Esophagus muscularis mucosa (tissue), 4 donors: ENCODE data around the gene GLYATL3. TPM values are rescaled to one million over a fixed set of nuclear protein-coding genes. Genes with fewer than 3 reads are reported as not detected.

Experiments used
- DNase-seq: peaks from one replicate; pipeline ENCODE4 v3.0.0-alpha.2; 2017; ENCODE audit errors: extremely low spot score
- H3K27ac ChIP-seq, 4 donors: fragments of 200-600 bp; sonication (generic); replicated peaks in 1 of 4; 1 replicate in 3 of 4; 2 replicates in 1 of 4; pipeline ENCODE4 v1.5.1; 2016 to 2019; ENCODE audit warnings: mild to moderate bottlenecking in 1 of 4
- H3K27me3 ChIP-seq, 4 donors: fragments of 200-600 bp; sonication (generic); one replicate each; pipeline versions ENCODE4 v1.5.1 to v1.6.0; 2016 to 2019
- H3K36me3 ChIP-seq, 4 donors: fragments of 200-600 bp; sonication (generic); one replicate each; pipeline ENCODE4 v1.5.1; 2016 to 2019
- H3K4me1 ChIP-seq, 4 donors: fragments of 200-600 bp; sonication (generic); one replicate each; pipeline ENCODE4 v1.5.1; 2016 to 2019
- H3K4me3 ChIP-seq, 4 donors: fragments of 200-600 bp; sonication (generic); 1 replicate in 2 of 4; 2 replicates in 2 of 4; pipeline ENCODE4 v1.5.1; 2016 to 2019; ENCODE audit warnings: mild to moderate bottlenecking in 4 of 4, moderate library complexity in 1 of 4
- H3K9me3 ChIP-seq, 4 donors: fragments of 200-600 bp; sonication (generic); 1 replicate in 3 of 4; 2 replicates in 1 of 4; pipeline ENCODE4 v1.5.1; 2016 to 2019
- EP300 ChIP-seq: sonication (generic); formaldehyde crosslinking; IDR thresholded peaks from one replicate; pipeline ENCODE4 v1.6.1; 2017; ENCODE audit warnings: antibody characterized with exemption
- POLR2A ChIP-seq: fragments of 450-650 bp; IDR thresholded peaks from one replicate; pipeline ENCODE4 v1.6.1; 2017; ENCODE audit warnings: antibody characterized with exemption, moderate library complexity, mild to moderate bottlenecking, low read depth
- POLR2AphosphoS5 ChIP-seq, 2 donors: sonication (generic); formaldehyde crosslinking; IDR thresholded peaks; one replicate each; pipeline ENCODE4 v1.6.1; 2017; ENCODE audit warnings: antibody characterized with exemption in 2 of 2
- WGBS: methylation state at CpG from one replicate; pipeline ENCODE4 v1.1.5; 2018; 5-methylcytosine and 5-hydroxymethylcytosine counted together
- intact Hi-C: fragments of 100-400 bp; cut with DNase I; formaldehyde crosslinking; loops from one replicate; pipeline ENCODE4 v1.15.1; 2023
- total RNA-seq, 4 donors: library from RNA; depleted of rRNA; stranded (reverse); fragments of >200 nt; gene quantifications; one replicate each; pipeline versions ENCODE4 v1.1.0 to v1.2.1, GENCODE V29; 2016
- TF ChIP-seq, protein P1 (sequence below), 3 experiments: fragments of 200-600 bp in 2 of 3; fragments of 450-650 bp in 1 of 3; sonication (generic) in 2 of 3; IDR thresholded peaks; one replicate each; pipeline ENCODE4 v1.5.1; 2017 to 2019; ENCODE audit warnings: antibody characterized with exemption in 3 of 3, mild to moderate bottlenecking in 2 of 3, moderate library complexity in 1 of 3

The GLYATL3 gene
- total RNA-seq, 4 donors from 2014 or later = not detected

DNA sequence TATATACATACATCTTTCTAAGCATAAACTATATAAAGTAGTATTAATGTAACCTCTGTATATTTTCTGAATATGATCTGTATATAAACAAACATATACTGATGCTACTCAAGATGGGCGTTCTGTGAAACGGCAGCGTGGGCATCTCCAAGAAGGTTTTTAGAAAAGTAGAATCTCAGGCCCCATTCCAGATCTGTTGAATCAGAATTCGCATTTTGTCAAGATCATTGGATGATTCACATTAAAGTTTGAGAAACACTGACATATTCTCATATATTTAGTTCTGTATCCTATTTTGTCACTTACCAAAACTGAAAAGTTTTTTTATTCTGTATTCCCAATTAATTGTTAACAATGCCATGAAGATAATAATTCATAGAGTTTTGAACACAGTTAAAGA is 56.2 kb downstream of the GLYATL3 start:
- Histone ChIP-seq H3K27me3 (peaks cover 0 to 16% (median 6%) of the 10 kb centered on the region in 4 donors), H3K4me1 (peaks cover 7 to 11% (median 10%) of the 10 kb centered on the region in 4 donors), H3K27ac (no peak overlapping the region), H3K4me3 (no peak overlapping the region), H3K36me3 (no peaks in the 10 kb centered on the region), H3K9me3 (no peaks in the 10 kb centered on the region)
- DNase-seq = no peak
- intact Hi-C loops = no loop called here
- TF ChIP-seq POLR2AphosphoS5 (IDR thresholded peaks at IDR 0.05) = no peak
- no peak for TF ChIP-seq POLR2A
- WGBS = 68% methylated on average over 4 of the region's 4 CpGs

DNA sequence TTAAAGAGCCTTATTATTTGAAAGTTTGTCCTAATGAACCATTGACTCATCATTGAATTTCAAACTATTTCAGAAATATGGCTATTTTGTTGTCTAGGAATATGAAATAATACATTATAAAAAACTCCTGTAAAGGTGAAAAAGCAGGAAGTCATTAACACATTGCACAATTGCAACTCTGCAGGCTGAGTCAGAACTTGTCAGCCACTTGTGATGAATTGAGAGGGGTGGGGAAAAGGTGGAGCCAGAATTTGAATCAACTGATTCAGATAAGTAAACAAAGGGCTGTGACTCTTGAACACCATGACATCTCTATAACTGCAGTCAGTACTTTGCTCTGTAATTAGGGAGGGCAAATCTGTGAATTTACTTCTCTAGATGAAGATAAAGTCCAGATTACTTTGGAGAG is 56.7 kb downstream of the GLYATL3 start:
- no peak overlapping the region for H3K4me3 ChIP-seq

DNA sequence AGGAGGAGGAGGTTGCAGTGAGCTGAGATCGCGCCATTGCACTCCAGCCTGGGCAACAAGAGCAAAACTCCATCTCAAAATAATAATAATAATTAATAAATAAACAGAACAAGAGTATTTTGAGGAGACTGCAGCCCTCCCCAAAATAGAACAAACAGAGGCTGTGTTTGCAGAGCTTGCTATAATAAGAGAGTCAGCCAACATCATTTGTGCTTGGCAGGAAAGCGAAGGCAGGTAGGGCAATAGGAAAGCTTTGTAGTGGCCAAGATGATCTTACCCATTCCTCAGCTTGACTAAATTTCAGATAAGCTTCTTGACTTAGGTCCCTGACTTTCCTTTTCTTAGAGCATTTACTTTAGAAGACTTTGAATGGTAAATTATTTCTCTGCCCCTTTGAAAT is 57.5 kb downstream of the GLYATL3 start:
- intact Hi-C loops = no loop called here
- Histone ChIP-seq H3K27ac (no peak overlapping the region), H3K9me3 (no peaks in the 10 kb centered on the region), H3K4me3 (no peak overlapping the region), H3K27me3 (peaks cover 0 to 6% (median 0%) of the 10 kb centered on the region in 4 donors), H3K4me1 (no peaks in the 10 kb centered on the region), H3K36me3 (no peaks in the 10 kb centered on the region)
- TF ChIP-seq EP300 (no peak), POLR2AphosphoS5 (IDR thresholded peaks at IDR 0.05) (no peak), POLR2A (no peak)
- TF ChIP-seq, protein P1, sequence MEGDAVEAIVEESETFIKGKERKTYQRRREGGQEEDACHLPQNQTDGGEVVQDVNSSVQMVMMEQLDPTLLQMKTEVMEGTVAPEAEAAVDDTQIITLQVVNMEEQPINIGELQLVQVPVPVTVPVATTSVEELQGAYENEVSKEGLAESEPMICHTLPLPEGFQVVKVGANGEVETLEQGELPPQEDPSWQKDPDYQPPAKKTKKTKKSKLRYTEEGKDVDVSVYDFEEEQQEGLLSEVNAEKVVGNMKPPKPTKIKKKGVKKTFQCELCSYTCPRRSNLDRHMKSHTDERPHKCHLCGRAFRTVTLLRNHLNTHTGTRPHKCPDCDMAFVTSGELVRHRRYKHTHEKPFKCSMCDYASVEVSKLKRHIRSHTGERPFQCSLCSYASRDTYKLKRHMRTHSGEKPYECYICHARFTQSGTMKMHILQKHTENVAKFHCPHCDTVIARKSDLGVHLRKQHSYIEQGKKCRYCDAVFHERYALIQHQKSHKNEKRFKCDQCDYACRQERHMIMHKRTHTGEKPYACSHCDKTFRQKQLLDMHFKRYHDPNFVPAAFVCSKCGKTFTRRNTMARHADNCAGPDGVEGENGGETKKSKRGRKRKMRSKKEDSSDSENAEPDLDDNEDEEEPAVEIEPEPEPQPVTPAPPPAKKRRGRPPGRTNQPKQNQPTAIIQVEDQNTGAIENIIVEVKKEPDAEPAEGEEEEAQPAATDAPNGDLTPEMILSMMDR (IDR thresholded peaks at IDR 0.05) = no peak
- 95% methylated on average over 3 of the region's 3 CpGs for whole genome bisulfite sequencing
- no peak for DNase-seq

More for the DNA sequence above, 56.7 kb downstream of the GLYATL3 start:
- peaks cover 0 to 12% (median 3%) of the 10 kb centered on the region in 4 donors for H3K27me3 ChIP-seq
- intact Hi-C loops = no loop called here
- H3K27ac ChIP-seq = no peak overlapping the region
- no peaks in the 10 kb centered on the region for H3K36me3 ChIP-seq
- H3K4me1 ChIP-seq = peaks cover 2 to 7% (median 5%) of the 10 kb centered on the region in 4 donors
- no peaks in the 10 kb centered on the region for H3K9me3 ChIP-seq
- no peak for TF ChIP-seq POLR2A
- TF ChIP-seq EP300 = no peak
- no peak for DNase-seq

DNA sequence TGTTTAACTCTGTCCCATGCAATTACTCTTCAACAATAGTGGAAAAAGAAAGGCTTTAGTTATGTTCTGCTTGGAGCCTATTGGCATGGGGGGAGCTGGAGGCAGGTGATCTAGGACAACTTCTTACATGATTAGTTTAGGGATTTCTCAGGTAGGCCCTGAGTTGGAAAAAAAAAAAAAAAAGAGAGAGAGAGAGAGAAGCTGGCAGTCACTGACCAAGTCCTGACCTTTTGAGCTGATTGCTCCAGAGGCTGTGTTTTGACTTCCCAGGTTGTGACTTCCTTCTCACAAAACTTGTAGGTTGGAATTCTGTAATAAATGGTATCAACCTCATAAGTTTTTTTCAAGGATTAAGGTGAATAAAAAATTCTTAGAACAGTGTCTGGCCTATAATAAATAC is 58.5 kb downstream of the GLYATL3 start:
- Histone ChIP-seq H3K27ac (no peak overlapping the region), H3K9me3 (no peaks in the 10 kb centered on the region), H3K27me3 (peaks cover 0 to 4% (median 0%) of the 10 kb centered on the region in 4 donors), H3K36me3 (no peaks in the 10 kb centered on the region), H3K4me3 (no peak overlapping the region), H3K4me1 (no peaks in the 10 kb centered on the region)
- DNase-seq = no peak
- intact Hi-C loops = no loop called here
- no peak for TF ChIP-seq EP300
- TF ChIP-seq POLR2AphosphoS5 (IDR thresholded peaks at IDR 0.05) = no peak
- no peak for TF ChIP-seq POLR2A
- TF ChIP-seq, protein P1 (IDR thresholded peaks at IDR 0.05) = no peak

DNA sequence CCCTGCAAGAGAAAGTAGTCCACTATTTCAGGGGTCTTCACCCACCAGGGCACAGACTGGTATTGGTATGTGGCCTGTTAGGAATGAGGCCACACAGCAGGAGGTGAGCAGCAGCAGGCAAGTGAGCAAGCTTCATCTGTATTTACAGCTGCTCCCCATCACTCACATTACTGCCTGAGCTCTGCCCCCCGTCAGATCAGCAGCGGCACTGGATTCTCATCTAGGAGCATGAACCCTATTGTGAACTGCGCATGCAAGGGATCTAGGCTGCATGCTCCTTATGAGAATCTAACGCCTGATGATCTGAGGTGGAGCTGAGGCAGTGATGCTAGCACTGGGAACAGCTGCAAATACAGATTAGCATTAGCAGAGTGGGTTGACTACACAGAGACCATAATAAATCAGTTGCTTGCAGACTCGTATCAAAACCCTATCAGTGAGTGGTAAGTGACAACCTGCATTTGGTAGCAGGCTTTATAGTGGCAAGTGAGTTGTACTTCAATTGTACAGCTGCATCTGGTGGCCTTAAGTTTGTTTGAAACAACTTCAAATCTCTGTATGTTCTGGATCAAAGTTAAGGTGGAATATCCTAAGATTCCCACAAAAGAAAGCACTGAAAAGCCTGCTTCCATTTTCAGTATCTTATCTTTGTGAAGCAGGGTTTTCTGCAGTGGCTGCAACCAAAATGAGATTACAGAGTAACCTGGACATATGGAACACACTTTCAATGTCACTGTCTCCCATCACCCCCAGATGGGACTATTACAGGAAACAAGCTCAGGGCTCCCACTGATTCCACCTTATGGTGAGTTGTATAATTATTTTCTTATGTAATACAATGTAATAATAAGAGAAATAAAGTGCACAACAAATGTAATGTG is 63.5 kb downstream of the GLYATL3 start:
- 58% methylated on average over 5 of the region's 5 CpGs for WGBS

More for the DNA sequence above, 63.5 kb downstream of the GLYATL3 start:
- DNase-seq = no peak
- H3K36me3 ChIP-seq = no peaks in the 10 kb centered on the region
- H3K4me1 ChIP-seq = no peaks in the 10 kb centered on the region
- peaks cover 0 to 13% (median 0%) of the 10 kb centered on the region in 4 donors for H3K27me3 ChIP-seq
- TF ChIP-seq POLR2AphosphoS5 (IDR thresholded peaks at IDR 0.05) (no peak), EP300 (no peak), POLR2A (no peak)
- TF ChIP-seq, protein P1 (IDR thresholded peaks at IDR 0.05) = no peak
- H3K4me3 ChIP-seq = no peak overlapping the region
- H3K9me3 ChIP-seq = peaks cover 0 to 6% (median 0%) of the 10 kb centered on the region in 4 donors
- intact Hi-C loops = no loop called here
- no peak overlapping the region for H3K27ac ChIP-seq
